Natural killer cell (primary cell): ENCODE measurements around the gene FOXL2. TPM values are rescaled to one million over a fixed set of nuclear protein-coding genes. Genes with fewer than 3 reads are reported as not detected.

Source experiments
- ATAC-seq, 3 donors: fragments of 150-1000 bp in 2 of 3; fragments of 200-7000 bp in 1 of 3; cut with Tn5 transposase; 1 replicate in 1 of 3; 2 replicates in 2 of 3; pipeline ENCODE4 v1.10.0; 2021; ENCODE audit warnings: mild to moderate bottlenecking in 2 of 3, moderate library complexity in 2 of 3
- DNase-seq, 2 donors: peaks; one replicate each; pipeline versions ENCODE4 v3.0.0 to v3.0.0-alpha.2; 2013 to 2021; ENCODE audit warnings: mixed read lengths in 1 of 2
- H3K27ac ChIP-seq: one replicate; pipeline ENCODE4 v1.5.1; 2013; ENCODE audit warnings: mild to moderate bottlenecking, low read length
- H3K27me3 ChIP-seq: one replicate; pipeline ENCODE4 v1.6.1; 2013; ENCODE audit warnings: low read length; ENCODE audit not compliant: control insufficient read depth, insufficient read depth
- H3K36me3 ChIP-seq: one replicate; pipeline ENCODE4 v1.6.1; 2013; ENCODE audit warnings: low read length; ENCODE audit not compliant: control insufficient read depth, insufficient read depth
- H3K4me1 ChIP-seq: one replicate; pipeline ENCODE4 v1.6.1; 2013; ENCODE audit warnings: low read length; ENCODE audit not compliant: control insufficient read depth, insufficient read depth
- H3K4me3 ChIP-seq: one replicate; pipeline ENCODE4 v1.5.1; 2013; ENCODE audit warnings: low read length
- H3K9me3 ChIP-seq: one replicate; pipeline ENCODE4 v1.6.1; 2013; ENCODE audit warnings: low read length; ENCODE audit not compliant: control insufficient read depth, insufficient read depth
- H3K27ac Mint-ChIP-seq, 2 donors: one replicate each; pipeline ENCODE4 v1.8.0; 2022; ENCODE audit warnings: mild to moderate bottlenecking in 2 of 2, mixed read lengths in 2 of 2, moderate library complexity in 1 of 2
- H3K27me3 Mint-ChIP-seq, 2 donors: one replicate each; pipeline ENCODE4 v1.8.0; 2022; ENCODE audit warnings: low read depth in 2 of 2, mixed read lengths in 2 of 2
- H3K36me3 Mint-ChIP-seq: one replicate; pipeline ENCODE4 v1.8.0; 2022; ENCODE audit warnings: mixed read lengths
- H3K4me1 Mint-ChIP-seq, 2 donors: one replicate each; pipeline ENCODE4 v1.8.0; 2022; ENCODE audit warnings: mixed read lengths in 2 of 2
- H3K4me3 Mint-ChIP-seq: one replicate; pipeline ENCODE4 v1.8.0; 2022; ENCODE audit warnings: mild to moderate bottlenecking, moderate library complexity, mixed read lengths
- H3K9me3 Mint-ChIP-seq, 2 donors: one replicate each; pipeline ENCODE4 v1.8.0; 2022; ENCODE audit warnings: mixed read lengths in 2 of 2
- CTCF ChIP-seq: fragments of 200-600 bp; IDR thresholded peaks from one replicate; pipeline ENCODE4 v1.8.0; 2022; ENCODE audit warnings: antibody characterized with exemption
- WGBS: methylation state at CpG from one replicate; pipeline ENCODE4 v1.1.7; 2013; ENCODE audit warnings: missing lambda C conversion rate; ENCODE audit not compliant: insufficient coverage; 5-methylcytosine and 5-hydroxymethylcytosine counted together
- intact Hi-C: fragments of 100-400 bp; cut with micrococcal nuclease; formaldehyde crosslinking; loops from one replicate; pipeline ENCODE4 v1.14.2; 2022
- total RNA-seq, 4 donors: library from RNA; stranded (reverse); fragments of 120-200 nt in 1 of 4; gene quantifications; one replicate each; pipeline versions ENCODE4 v1.2.3 to v1.2.4, GENCODE V29; 2013 to 2022

The FOXL2 gene
- total RNA-seq, 3 donors from 2014 or later (not counting 1 experiment from before 2014, with no cell fraction given) = not detected

- WGBS = 95% methylated on average over 3 of the region's 4 CpGs
- no peak overlapping the region for H3K27ac ChIP-seq
These were observed 34.7 kb downstream of the FOXL2 start for GRCh38 chr3:138912237-138912636.

GRCh38 chr3:138911621-138912020, 35.3 kb downstream of the FOXL2 start:
- Mint-ChIP-seq H3K27ac (no peak overlapping the region), H3K27me3 (peaks cover 0 to 7% of the 10 kb centered on the region in 2 donors), H3K4me1 (peaks cover 4 to 7% of the 10 kb centered on the region in 2 donors), H3K9me3 (no peaks in the 10 kb centered on the region), H3K36me3 (no peaks in the 10 kb centered on the region), H3K4me3 (no peak overlapping the region)
- H3K9me3 ChIP-seq = no peaks in the 10 kb centered on the region
- no peaks in the 10 kb centered on the region for H3K27me3 ChIP-seq
- H3K36me3 ChIP-seq = no peaks in the 10 kb centered on the region
- intact Hi-C loops = no loop called here
- WGBS = no CpG with 5 or more reads among the region's 1 CpG
- H3K4me1 ChIP-seq = peaks cover 18% of the 10 kb centered on the region
- no peak overlapping the region for H3K27ac ChIP-seq
- no peak overlapping the region for H3K4me3 ChIP-seq
- ATAC-seq (no peak), DNase-seq (no peak)
- no peak for TF ChIP-seq CTCF

More at GRCh38 chr3:138912237-138912636, 34.7 kb downstream of the FOXL2 start:
- no peak overlapping the region for H3K4me3 Mint-ChIP-seq
- Histone ChIP-seq H3K4me3 (no peak overlapping the region), H3K9me3 (no peaks in the 10 kb centered on the region), H3K4me1 (peaks cover 18% of the 10 kb centered on the region), H3K36me3 (no peaks in the 10 kb centered on the region), H3K27me3 (no peaks in the 10 kb centered on the region)
- TF ChIP-seq CTCF = no peak
- no peaks in the 10 kb centered on the region for H3K36me3 Mint-ChIP-seq
- ATAC-seq = no peak
- no peak overlapping the region for H3K27ac Mint-ChIP-seq
- intact Hi-C loops = no loop called here
- no peaks in the 10 kb centered on the region for H3K9me3 Mint-ChIP-seq
- H3K27me3 Mint-ChIP-seq = peaks cover 0 to 6% of the 10 kb centered on the region in 2 donors
- peaks cover 4 to 7% of the 10 kb centered on the region in 2 donors for H3K4me1 Mint-ChIP-seq
- DNase-seq = no peak

GRCh38 chr3:138909904-138910303, 37.0 kb downstream of the FOXL2 start:
- ATAC-seq (no peak), DNase-seq (no peak)
- peaks cover 3% of the 10 kb centered on the region for H3K4me1 ChIP-seq
- no peak overlapping the region for H3K4me3 ChIP-seq
- H3K27ac ChIP-seq = no peak overlapping the region
- Mint-ChIP-seq H3K27ac (no peak overlapping the region), H3K4me3 (no peak overlapping the region), H3K27me3 (peaks cover 0 to 7% of the 10 kb centered on the region in 2 donors), H3K9me3 (no peaks in the 10 kb centered on the region), H3K4me1 (peaks cover 0 to 2% of the 10 kb centered on the region in 2 donors), H3K36me3 (no peaks in the 10 kb centered on the region)
- no peaks in the 10 kb centered on the region for H3K36me3 ChIP-seq
- H3K9me3 ChIP-seq = no peaks in the 10 kb centered on the region
- H3K27me3 ChIP-seq = no peaks in the 10 kb centered on the region
- intact Hi-C loops = no loop called here
- TF ChIP-seq CTCF = no peak

GRCh38 chr3:138908846-138909245, 38.1 kb downstream of the FOXL2 start:
- no peak overlapping the region for H3K27ac ChIP-seq

More at GRCh38 chr3:138908846-138909245, 38.1 kb downstream of the FOXL2 start:
- 93% methylated on average over 5 of the region's 5 CpGs for WGBS
- DNase-seq (no peak), ATAC-seq (no peak)
- Mint-ChIP-seq H3K9me3 (no peaks in the 10 kb centered on the region), H3K27me3 (peaks cover 0 to 3% of the 10 kb centered on the region in 2 donors), H3K4me1 (no peaks in the 10 kb centered on the region), H3K36me3 (no peaks in the 10 kb centered on the region), H3K4me3 (no peak overlapping the region), H3K27ac (no peak overlapping the region)
- Histone ChIP-seq H3K9me3 (no peaks in the 10 kb centered on the region), H3K36me3 (no peaks in the 10 kb centered on the region), H3K4me3 (no peak overlapping the region), H3K4me1 (no peaks in the 10 kb centered on the region), H3K27me3 (no peaks in the 10 kb centered on the region)
- no peak for TF ChIP-seq CTCF
- intact Hi-C loops = no loop called here
